SU-DHL-6 (cell line): Measurements from ENCODE around the gene SRL.

Source experiments
- EZH2phosphoT487 ChIP-seq: fragments of 200-600 bp; sonication (generic), shearing (Covaris generic); conservative IDR thresholded peaks from 2 replicates; pipeline ENCODE4 v1.6.1; 2018; ENCODE audit warnings: mild to moderate bottlenecking, antibody characterized with exemption, low read length, moderate library complexity, mixed read lengths
- TF ChIP-seq, protein P1 (sequence below): fragments of 200-600 bp; sonication (generic); IDR thresholded peaks from one replicate; pipeline ENCODE4 v1.5.1; 2017; ENCODE audit warnings: antibody characterized with exemption, mild to moderate bottlenecking, low read length, moderate library complexity; ENCODE audit not compliant: insufficient read depth, poor library complexity, severe bottlenecking

- TF ChIP-seq, protein P1, sequence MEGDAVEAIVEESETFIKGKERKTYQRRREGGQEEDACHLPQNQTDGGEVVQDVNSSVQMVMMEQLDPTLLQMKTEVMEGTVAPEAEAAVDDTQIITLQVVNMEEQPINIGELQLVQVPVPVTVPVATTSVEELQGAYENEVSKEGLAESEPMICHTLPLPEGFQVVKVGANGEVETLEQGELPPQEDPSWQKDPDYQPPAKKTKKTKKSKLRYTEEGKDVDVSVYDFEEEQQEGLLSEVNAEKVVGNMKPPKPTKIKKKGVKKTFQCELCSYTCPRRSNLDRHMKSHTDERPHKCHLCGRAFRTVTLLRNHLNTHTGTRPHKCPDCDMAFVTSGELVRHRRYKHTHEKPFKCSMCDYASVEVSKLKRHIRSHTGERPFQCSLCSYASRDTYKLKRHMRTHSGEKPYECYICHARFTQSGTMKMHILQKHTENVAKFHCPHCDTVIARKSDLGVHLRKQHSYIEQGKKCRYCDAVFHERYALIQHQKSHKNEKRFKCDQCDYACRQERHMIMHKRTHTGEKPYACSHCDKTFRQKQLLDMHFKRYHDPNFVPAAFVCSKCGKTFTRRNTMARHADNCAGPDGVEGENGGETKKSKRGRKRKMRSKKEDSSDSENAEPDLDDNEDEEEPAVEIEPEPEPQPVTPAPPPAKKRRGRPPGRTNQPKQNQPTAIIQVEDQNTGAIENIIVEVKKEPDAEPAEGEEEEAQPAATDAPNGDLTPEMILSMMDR: no peak
- TF ChIP-seq EZH2phosphoT487: no peak
Measured at GRCh38 chr16:4265676-4266075, 23.8 kb upstream of the SRL start.
